Gastrocnemius medialis (tissue), 4 donors: ENCODE data around the gene DEFB128. TPM values are rescaled to one million over a fixed set of nuclear protein-coding genes. Genes with fewer than 3 reads are reported as not detected.

Experiments
- total RNA-seq, 4 donors: library from RNA; depleted of rRNA; stranded (reverse); fragments of >200 nt; gene quantifications; one replicate each; pipeline versions ENCODE4 v1.1.0 to v1.2.3, GENCODE V29; 2016

The DEFB128 gene
- total RNA-seq, 4 donors from 2014 or later: not detected

Other genes starting within 250 kb of the DEFB128 start
- not detected for gene DEFB125, start 102.0 kb downstream of the DEFB128 start, total RNA-seq
- not detected for gene DEFB126, start 47.1 kb downstream of the DEFB128 start, total RNA-seq
- gene DEFB127, start 32.3 kb downstream of the DEFB128 start, total RNA-seq: not detected
- gene DEFB129, start 37.5 kb upstream of the DEFB128 start, total RNA-seq: not detected
- not detected for gene DEFB132, start 68.0 kb upstream of the DEFB128 start, total RNA-seq
- gene C20orf96, start 101.0 kb upstream of the DEFB128 start, total RNA-seq: 1 to 10 TPM in 1 of 4 donors, under 1 TPM in 2, not detected in 1; 0.19 to 1.5 (median 0.58) TPM
- 1 to 10 TPM; 6.7 to 9.4 (median 7.9) TPM for gene ZCCHC3, start 107.9 kb upstream of the DEFB128 start, total RNA-seq
- 1 to 10 TPM in 1 of 4 donors, under 1 TPM in 3; 0.15 to 1.4 (median 0.65) TPM for gene SOX12, start 135.8 kb upstream of the DEFB128 start, total RNA-seq
- 1 to 10 TPM; 1.3 to 4.7 (median 2.2) TPM for gene NRSN2, start 157.4 kb upstream of the DEFB128 start, total RNA-seq
- 1 to 10 TPM in 2 of 4 donors, under 1 TPM in 1, not detected in 1; 0.58 to 3.0 (median 2.4) TPM for gene TRIB3, start 191.0 kb upstream of the DEFB128 start, total RNA-seq
- 10 to 100 TPM; 38.6 to 76.5 (median 62.6) TPM for gene RBCK1, start 218.6 kb upstream of the DEFB128 start, total RNA-seq